ENCODE measurements around the gene POLN. TPM values are rescaled to one million over a fixed set of nuclear protein-coding genes. Genes with fewer than 3 reads are reported as not detected.

POLN gene
- total RNA-seq, 1 experiment from 2014 or later: 1.2 TPM

DNA sequence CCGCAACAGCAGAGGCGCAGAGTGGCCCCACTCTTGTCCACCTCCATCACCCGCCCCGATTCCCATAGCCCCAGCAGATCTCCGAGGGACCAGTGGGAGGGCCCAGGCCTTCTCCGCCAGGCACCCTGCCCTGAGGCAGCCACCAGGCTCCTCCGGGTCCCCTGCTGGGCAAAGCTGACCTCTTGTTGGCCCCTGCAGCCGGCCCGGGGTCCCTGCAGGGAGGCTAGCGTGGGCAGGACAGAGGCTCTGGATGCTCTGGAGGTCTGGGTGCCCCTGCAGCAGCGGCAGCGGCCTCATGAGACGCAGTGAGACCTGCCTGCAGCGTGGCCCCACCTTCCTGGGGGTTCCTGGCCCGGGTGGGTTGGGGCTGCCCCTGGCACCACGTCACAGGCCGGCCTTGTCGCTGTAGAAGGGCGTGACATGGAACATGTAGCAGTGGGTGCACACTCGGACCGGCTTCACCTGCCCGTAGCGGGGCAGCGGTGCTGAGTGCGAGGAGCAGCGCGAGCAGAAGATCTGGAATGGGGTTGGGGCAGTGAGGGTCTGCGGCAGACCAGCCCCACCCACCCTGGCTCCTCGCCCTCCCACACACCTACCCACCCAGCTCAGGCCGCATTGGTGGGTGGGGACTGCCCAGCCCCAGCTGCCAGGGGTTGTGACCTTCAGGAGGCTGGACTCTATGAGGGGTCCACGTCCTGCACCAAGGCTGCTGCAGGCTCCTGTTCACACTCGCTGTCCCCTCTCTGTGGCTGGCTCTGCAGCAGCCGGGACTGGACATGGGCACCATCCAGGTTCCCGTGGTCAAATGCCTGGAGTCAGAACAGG is 28.6 kb upstream of the POLN start:
- Mint-ChIP-seq H3K27ac (ENCODE audit: unreplicated experiment) (no peak overlapping the region), H3K36me3 (ENCODE audit: insufficient read depth, unreplicated experiment) (no peaks in the 10 kb centered on the region), H3K9me3 (ENCODE audit: unreplicated experiment) (no peaks in the 10 kb centered on the region), H3K4me3 (ENCODE audit: unreplicated experiment) (no peak overlapping the region), H3K27me3 (ENCODE audit: insufficient read depth, unreplicated experiment) (no peaks in the 10 kb centered on the region), H3K4me1 (ENCODE audit: low read depth, unreplicated experiment) (peaks cover 9% of the 10 kb centered on the region)
- intact Hi-C loops (cut with micrococcal nuclease; ENCODE audit: unreplicated experiment): no loop called here
- Histone ChIP-seq H3K27me3 (replicated peaks; ENCODE audit: control insufficient read depth, insufficient read depth, low read length) (no peaks in the 10 kb centered on the region; the same call in 1 of the 2 replicates), H3K9me3 (no peaks in the 10 kb centered on the region), H3K4me3 (ENCODE audit: low read depth, low read length) (no peak overlapping the region), H3K36me3 (ENCODE audit: control insufficient read depth, insufficient read depth, low read length) (no peaks in the 10 kb centered on the region), H3K4me1 (no peaks in the 10 kb centered on the region)
- TF ChIP-seq, protein P1, sequence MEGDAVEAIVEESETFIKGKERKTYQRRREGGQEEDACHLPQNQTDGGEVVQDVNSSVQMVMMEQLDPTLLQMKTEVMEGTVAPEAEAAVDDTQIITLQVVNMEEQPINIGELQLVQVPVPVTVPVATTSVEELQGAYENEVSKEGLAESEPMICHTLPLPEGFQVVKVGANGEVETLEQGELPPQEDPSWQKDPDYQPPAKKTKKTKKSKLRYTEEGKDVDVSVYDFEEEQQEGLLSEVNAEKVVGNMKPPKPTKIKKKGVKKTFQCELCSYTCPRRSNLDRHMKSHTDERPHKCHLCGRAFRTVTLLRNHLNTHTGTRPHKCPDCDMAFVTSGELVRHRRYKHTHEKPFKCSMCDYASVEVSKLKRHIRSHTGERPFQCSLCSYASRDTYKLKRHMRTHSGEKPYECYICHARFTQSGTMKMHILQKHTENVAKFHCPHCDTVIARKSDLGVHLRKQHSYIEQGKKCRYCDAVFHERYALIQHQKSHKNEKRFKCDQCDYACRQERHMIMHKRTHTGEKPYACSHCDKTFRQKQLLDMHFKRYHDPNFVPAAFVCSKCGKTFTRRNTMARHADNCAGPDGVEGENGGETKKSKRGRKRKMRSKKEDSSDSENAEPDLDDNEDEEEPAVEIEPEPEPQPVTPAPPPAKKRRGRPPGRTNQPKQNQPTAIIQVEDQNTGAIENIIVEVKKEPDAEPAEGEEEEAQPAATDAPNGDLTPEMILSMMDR (IDR thresholded peaks at IDR 0.05; ENCODE audit: insufficient read depth in 1 of 2, low read depth in 1 of 2, low read length in 1 of 2, severe bottlenecking in 1 of 2, unreplicated experiment in 1 of 2): no peak
- no peak for DNase-seq
- ChIA-PET CTCF (no interaction called here), POLR2A (no interaction called here)
- BruUV-seq (replicated peaks): no TSS peak

DNA sequence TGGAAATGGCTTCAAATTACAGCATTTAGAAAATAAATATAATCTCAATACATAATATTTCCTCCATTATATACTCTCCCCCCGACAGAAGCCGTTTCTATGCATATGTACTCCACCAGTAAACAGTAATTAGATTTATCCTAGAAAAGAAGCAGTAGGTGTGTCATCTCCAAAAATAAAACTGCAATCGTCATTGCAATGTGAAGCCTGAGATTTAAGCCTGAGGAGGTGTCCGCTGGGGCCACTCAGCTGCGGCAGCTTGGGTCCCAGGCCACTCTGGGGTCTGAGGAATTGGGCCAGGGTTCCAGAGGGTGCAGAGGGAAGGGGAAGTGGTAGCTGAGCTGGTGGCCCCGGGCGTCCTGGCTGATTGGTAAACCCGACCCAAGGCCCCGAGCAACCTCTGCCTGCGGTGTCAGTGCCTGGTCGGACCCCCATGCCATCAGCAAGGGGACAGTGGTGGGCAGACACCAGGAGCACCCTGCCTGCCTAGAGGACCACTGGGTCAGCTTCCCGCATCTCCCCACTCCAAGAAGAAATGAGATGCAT is 27.8 kb upstream of the POLN start:
- Mint-ChIP-seq H3K4me3 (ENCODE audit: unreplicated experiment) (no peak overlapping the region), H3K27me3 (ENCODE audit: insufficient read depth, unreplicated experiment) (no peaks in the 10 kb centered on the region), H3K4me1 (ENCODE audit: low read depth, unreplicated experiment) (peaks cover 9% of the 10 kb centered on the region), H3K27ac (ENCODE audit: unreplicated experiment) (no peak overlapping the region), H3K9me3 (ENCODE audit: unreplicated experiment) (no peaks in the 10 kb centered on the region), H3K36me3 (ENCODE audit: insufficient read depth, unreplicated experiment) (no peaks in the 10 kb centered on the region)
- POLR2A ChIA-PET: no interaction called here
- no peaks in the 10 kb centered on the region for H3K36me3 ChIP-seq (ENCODE audit: control insufficient read depth, insufficient read depth, low read length)
- TF ChIP-seq, protein P1 (IDR thresholded peaks at IDR 0.05; ENCODE audit: insufficient read depth in 1 of 2, low read depth in 1 of 2, low read length in 1 of 2, severe bottlenecking in 1 of 2, unreplicated experiment in 1 of 2): no peak
- DNase-seq: no peak
- no peak overlapping the region for H3K4me3 ChIP-seq (ENCODE audit: low read depth, low read length)
- intact Hi-C loops (cut with micrococcal nuclease; ENCODE audit: unreplicated experiment): no loop called here
- H3K4me1 ChIP-seq: no peaks in the 10 kb centered on the region
- BruUV-seq (replicated peaks): no TSS peak
- CTCF ChIA-PET: no interaction called here
- H3K27me3 ChIP-seq (replicated peaks; ENCODE audit: control insufficient read depth, insufficient read depth, low read length): no peaks in the 10 kb centered on the region; the same call in 1 of the 2 replicates
- no peaks in the 10 kb centered on the region for H3K9me3 ChIP-seq

DNA sequence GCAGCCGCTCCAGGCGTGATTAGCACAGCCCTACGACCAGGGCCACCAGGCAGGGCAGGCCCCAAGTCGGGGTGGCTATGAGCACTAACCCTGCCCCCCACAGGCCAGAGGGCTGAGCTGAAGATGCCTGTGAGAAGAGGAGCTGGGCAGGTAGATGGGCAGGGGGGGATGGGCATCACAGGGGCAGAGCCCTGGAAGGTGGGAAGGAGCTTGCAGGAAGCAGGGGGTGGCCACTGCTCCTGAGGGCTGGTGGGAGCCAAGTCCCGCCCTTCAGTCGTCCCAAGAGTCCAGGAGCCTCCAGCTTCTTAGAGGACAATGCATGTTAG is 27.2 kb upstream of the POLN start:
- DNase-seq: no peak
- TF ChIP-seq, protein P1 (IDR thresholded peaks at IDR 0.05; ENCODE audit: insufficient read depth in 1 of 2, low read depth in 1 of 2, low read length in 1 of 2, severe bottlenecking in 1 of 2, unreplicated experiment in 1 of 2): no peak
- BruUV-seq (replicated peaks): no TSS peak
- Histone ChIP-seq H3K9me3 (no peaks in the 10 kb centered on the region), H3K4me1 (no peaks in the 10 kb centered on the region), H3K27me3 (replicated peaks; ENCODE audit: control insufficient read depth, insufficient read depth, low read length) (no peaks in the 10 kb centered on the region; the same call in 1 of the 2 replicates), H3K4me3 (ENCODE audit: low read depth, low read length) (no peak overlapping the region), H3K36me3 (ENCODE audit: control insufficient read depth, insufficient read depth, low read length) (no peaks in the 10 kb centered on the region)
- Mint-ChIP-seq H3K27ac (ENCODE audit: unreplicated experiment) (no peak overlapping the region), H3K9me3 (ENCODE audit: unreplicated experiment) (no peaks in the 10 kb centered on the region), H3K4me3 (ENCODE audit: unreplicated experiment) (no peak overlapping the region), H3K27me3 (ENCODE audit: insufficient read depth, unreplicated experiment) (no peaks in the 10 kb centered on the region), H3K36me3 (ENCODE audit: insufficient read depth, unreplicated experiment) (no peaks in the 10 kb centered on the region), H3K4me1 (ENCODE audit: low read depth, unreplicated experiment) (peaks cover 5% of the 10 kb centered on the region)
- intact Hi-C loops (cut with micrococcal nuclease; ENCODE audit: unreplicated experiment): no loop called here
- POLR2A ChIA-PET: interaction anchor here (0.6 kb wide), 1 partner anchor 324 kb away, joined by 3 read pairs; no protein-coding TSS in a partner anchor
- CTCF ChIA-PET: interaction anchor here (0.5 kb wide), 1 partner anchor 51 kb away, joined by 3 read pairs; no protein-coding TSS in a partner anchor

All from Caco-2 (cell line).